ENCODE measurements around the gene RAB23.

DNA sequence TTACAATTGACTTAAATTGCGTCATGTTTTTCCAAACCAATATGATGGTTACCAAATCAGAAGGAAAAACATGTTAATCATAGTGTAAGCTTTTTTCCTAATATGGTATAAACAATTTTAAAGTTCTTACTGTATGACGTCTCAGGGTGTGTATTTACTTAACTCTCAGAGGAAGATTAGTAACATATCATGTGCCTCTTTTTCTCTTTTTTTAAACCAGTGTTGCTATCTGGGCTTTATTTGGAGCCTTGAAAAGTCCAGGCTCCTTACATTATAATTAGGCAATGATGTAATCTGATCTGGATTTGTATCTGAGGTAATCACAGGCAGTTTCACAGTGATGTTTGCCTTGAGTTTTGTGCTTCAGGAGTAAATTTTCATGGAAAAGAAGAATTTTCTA is 20.4 kb upstream of the RAB23 start:
- TF ChIP-seq, protein P1, sequence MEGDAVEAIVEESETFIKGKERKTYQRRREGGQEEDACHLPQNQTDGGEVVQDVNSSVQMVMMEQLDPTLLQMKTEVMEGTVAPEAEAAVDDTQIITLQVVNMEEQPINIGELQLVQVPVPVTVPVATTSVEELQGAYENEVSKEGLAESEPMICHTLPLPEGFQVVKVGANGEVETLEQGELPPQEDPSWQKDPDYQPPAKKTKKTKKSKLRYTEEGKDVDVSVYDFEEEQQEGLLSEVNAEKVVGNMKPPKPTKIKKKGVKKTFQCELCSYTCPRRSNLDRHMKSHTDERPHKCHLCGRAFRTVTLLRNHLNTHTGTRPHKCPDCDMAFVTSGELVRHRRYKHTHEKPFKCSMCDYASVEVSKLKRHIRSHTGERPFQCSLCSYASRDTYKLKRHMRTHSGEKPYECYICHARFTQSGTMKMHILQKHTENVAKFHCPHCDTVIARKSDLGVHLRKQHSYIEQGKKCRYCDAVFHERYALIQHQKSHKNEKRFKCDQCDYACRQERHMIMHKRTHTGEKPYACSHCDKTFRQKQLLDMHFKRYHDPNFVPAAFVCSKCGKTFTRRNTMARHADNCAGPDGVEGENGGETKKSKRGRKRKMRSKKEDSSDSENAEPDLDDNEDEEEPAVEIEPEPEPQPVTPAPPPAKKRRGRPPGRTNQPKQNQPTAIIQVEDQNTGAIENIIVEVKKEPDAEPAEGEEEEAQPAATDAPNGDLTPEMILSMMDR (IDR thresholded peaks at IDR 0.05): no peak
- TF ChIP-seq POLR2A (IDR thresholded peaks at IDR 0.05): no peak
